SKM-1 (cell line): ENCODE results near the gene TUT1.
A peak's percentile ranks its signal among the peaks of the same experiment; 100 is the strongest.
"Not testable (repeated sequence)": the region's sequence is repeated elsewhere in the genome, so short reads cannot be mapped to it uniquely, and the experiment has no call there.

Source experiments
- DNase-seq: peaks from one replicate; lab custom pipeline; 2025; ENCODE audit not compliant: unreplicated experiment; lab: John Stamatoyannopoulos, UW

Gene TUT1

DNA sequence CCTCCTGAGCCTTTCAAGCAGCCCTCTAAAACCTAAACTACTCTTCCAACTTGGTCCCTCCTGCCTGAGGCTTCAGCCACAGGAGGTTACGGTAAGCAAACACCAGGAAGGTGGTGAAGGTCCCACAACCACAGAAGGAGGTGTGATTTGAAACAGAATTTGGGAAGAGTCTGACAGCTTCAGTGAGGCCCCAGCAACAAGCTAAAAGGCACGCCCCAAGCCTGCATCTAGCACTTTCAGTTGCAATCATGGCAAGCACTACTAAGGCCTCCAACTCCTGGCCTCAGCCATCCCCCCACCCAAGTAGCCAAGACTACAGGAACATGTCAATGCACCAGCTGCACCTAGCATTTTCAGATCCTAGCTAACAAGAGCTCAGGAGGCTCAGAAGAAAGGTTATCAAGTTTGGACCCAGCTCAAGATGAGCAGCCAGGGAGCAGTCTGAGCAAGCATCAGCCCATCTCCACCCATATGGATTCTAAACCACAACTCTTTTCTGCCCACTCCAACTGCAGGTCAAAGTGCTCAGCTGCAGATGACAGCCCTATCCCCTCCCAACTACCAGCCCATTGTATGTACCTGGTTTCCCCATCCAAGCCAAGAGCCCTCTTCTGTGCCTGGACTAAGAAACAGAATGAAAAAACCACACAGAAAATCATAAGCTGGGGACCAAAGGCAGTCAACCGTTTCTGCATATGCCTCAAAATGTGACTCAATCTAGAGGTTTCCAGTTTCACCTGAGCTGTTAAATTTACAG is 34.3 kb downstream of the TUT1 start:
- DNase-seq, result no peak

DNA sequence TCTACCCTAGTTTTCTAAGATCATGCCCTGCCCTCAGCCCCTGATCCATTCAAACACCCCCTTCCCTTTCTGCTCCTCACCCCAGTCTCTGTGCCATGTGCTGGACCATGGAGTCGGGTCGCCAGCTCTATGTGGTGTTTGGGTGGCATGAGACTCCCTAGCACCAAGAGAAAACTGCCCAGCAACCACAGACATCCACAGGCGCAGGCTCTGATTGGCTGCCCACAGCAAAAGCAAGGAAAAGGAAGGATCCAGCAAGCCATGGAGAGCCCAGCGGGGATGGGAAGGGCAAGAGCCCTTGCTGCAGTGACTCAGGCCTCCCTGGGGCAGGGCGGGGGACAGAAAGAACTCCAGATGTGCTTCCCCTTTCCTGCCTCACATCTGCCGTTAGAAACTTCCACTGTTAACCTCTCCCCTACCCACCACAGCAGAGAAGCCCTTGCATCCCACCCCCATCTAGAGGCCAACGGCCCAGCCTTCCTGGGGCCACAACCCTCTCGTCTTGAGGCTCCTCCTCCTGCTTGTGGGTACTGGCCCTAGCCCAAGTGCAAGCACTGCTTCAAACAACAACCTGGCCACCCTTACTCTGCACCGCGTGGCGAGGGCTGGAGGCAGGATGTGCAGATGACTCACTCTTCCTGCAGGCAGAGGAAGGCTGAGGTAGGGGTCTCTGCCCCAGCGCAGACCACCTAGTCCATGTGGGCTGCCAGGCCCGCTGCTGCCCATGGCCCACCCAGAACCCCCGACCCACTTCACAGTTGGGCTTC is 35.0 kb downstream of the TUT1 start:
- peak; percentile 81 for DNase-seq

DNA sequence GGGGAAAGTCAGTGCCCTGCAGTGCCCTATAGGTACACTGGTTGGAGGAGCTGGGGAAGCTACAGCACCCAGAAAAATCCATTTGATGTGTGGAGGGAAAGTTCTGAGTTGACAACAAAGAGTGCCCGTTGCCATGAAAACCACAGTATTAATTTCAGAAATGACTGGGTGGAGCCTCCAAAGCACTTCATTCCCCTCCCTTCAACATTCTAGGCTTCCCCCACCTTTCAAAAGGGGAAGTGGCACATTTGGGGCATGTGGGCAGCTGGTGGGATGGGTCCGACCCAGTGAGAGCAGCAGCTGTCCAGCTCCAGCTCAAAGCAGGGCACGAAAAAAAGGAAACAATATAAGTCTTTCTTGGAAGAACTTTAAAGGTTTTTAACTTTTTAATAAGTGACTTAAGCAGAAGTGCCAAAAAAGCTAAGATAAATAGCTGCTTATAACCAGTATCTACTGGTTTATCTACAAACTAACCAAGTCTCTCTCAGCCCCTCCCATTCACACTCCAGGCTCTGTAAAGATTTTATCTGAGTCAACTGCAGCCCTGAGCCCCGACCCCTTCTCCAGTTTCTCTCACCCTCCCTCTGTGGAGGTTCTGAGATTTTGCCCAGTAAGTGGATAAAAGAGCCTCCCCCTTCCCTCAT is 35.7 kb downstream of the TUT1 start:
- no peak for DNase-seq

DNA sequence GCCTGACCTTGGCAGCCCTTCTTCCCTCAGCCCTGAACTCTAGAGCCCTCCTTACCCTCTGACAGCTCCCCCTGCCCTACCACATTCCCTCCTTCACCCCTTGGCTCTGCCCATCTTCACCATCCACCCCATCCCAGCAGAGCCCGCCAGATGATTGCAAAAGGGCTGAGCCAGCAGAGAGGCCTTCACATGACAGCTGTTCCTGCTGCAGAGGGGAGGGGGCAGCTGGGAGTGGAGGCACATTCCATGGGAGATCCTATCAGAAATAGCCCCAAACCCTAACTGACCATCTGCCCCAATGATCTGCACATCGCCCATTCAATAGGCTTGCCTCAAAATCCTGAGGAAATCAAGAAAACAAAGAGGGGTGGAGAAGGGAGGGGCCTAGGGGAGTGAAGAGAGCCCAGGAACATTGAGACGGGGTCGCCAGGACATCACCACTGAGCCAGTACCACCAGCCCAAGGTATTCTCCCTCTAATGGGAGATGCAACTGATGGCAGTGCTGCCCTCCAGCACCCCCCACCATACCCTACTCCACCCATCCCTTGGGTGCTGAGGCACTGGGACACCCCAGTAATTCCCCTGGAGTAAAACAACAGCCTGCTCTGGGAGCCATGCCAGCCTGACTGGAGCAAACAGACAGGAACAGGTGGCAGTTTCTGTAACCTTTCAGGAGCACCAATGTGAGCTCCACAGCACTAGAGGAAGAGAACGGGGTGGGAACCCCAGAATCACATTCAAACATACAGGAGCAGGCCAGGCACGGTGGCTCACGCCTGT is 36.7 kb downstream of the TUT1 start:
- DNase-seq, result no peak

DNA sequence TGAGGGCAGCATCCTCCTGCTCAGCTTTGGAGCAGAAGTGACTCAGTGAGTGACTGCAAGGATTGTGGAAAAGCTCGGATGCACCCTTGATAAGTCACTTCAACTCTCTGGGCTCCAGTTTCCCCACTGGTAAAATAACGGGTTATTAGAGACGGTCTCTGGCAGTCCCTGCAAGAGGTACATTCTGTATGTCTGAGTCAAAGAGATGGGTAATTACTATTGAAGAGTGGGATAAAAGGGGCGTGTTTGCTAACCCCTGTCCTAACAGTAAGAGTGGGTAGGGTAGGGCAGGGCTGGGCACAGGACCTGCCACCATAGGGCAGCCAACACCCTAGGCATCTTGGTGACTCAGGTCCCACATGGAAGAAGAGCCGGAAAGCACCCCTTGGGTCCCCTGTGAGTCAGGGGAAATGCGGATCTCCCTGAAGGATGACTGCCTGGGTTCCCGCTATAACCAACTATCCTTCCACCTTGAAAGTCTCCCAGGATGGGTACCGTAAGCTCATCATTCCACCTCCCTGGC is 37.4 kb downstream of the TUT1 start:
- no peak for DNase-seq

DNA sequence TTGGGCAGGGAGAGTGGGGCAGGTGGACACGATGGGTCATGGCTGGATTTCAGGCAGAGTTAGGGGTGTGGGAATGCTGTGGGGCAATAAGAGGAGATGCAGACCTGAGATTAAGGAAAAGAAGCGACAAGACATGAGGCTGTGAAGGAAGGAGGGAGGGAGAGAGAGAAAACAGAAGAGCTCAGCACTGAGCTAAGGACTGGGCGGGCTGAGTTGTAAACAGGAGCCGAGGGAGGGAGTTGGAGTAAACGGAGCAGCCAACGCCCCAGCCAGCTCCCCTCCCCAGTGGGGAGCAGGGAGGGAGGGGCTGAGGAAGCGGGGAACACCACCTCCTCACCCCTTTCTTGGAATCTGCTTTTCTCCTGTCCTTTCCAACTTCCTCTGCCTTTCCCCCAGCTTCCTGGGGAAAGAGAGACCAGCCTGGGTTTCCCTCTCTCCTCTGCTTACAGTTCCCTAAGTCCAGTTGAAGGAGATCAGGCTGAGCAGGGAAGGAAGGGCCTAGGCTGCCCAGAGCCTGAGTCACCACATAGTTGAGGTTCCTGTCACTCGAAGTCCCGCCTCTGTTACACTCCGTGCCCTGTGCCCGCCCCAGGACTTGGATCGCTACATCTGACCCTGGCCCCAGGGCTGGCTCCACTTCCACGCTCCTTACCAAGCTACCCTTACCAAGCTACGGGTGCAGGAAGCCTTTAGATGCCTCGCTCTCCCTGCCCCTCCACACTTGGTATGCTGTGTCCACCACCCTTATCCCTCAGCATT is 38.1 kb downstream of the TUT1 start:
- DNase-seq, result peak; percentile 45

- DNase-seq, result no peak
Observed at GRCh38 chr11:62552485-62553079, 38.7 kb downstream of the TUT1 start.

GRCh38 chr11:62550478-62550877 is 40.8 kb downstream of the TUT1 start:
- DNase-seq, result not testable (repeated sequence)

GRCh38 chr11:62548545-62549335 is 42.6 kb downstream of the TUT1 start:
- DNase-seq, result no peak

DNA sequence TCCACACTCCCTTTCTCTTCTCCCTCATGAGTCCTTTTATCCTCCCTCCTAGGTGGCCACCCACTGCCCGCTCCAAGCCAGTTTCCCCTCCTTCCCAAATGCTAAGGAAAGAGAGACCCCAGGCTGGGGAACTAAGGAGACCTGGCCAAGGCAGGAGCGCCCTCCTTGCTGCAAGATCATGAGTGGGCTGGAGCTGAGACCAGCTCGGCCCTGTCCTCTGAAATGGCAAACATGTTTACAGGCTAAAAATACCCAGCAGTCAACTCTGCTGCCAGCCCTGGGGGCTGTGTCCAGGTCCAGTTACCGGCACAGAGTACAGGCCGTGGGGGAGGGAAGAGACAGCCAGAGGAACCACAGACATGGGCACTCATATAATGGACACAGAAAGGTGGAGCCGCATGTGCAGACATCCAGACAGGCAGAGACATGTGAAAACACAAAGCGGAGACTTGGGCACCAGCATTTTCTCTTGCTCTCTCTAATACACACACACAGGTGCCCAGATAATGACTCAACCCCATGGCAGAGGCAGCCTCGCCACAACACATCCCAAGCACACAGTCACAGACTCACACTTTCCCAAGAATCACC is 43.5 kb downstream of the TUT1 start:
- DNase-seq, result no peak

DNA sequence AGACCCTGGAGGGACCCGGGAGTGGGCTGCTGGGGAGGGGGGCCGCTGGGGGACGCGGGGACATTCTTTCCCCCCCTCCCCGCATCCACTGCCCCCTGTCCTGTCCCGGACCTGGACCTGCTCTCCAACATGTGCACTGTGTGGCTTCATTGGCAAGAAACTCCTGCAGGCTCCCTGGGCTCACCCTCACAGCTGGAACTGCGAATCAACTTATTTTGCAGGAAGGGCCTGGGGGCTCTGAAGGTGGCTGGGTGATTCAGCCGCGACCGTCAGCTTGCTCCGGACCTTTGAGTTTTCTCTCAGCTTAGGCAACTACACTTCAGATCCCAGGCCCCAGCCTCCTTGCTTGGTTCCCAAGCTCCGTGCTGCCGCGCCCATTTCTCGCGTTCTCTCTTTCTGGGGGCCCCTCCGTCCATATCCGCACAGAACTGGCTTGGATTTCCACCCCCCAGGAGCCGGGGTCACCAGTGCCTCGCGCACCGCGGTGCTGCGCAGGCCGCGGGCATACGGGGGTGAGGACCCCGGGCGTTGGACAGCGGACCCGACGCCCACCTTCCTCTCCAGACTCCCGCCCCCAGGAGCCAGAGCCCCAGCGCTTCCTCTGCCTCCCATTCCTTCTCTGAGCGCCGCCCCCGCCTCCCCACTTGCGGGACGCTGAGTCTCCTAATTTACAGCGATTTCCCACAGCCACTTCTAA is 44.2 kb downstream of the TUT1 start:
- DNase-seq, result no peak

GRCh38 chr11:62546244-62546928 is 44.9 kb downstream of the TUT1 start, which contains the start of gene AHNAK:
TSS of gene AHNAK (minus strand) at chr11:62546806. CDS start at chr11:62536098, 10,708 bp downstream.
- no peak for DNase-seq

GRCh38 chr11:62545437-62546243 is 45.7 kb downstream of the TUT1 start:
- no peak for DNase-seq

- DNase-seq, result no peak
Observed at GRCh38 chr11:62544581-62545436, 46.5 kb downstream of the TUT1 start.

DNA sequence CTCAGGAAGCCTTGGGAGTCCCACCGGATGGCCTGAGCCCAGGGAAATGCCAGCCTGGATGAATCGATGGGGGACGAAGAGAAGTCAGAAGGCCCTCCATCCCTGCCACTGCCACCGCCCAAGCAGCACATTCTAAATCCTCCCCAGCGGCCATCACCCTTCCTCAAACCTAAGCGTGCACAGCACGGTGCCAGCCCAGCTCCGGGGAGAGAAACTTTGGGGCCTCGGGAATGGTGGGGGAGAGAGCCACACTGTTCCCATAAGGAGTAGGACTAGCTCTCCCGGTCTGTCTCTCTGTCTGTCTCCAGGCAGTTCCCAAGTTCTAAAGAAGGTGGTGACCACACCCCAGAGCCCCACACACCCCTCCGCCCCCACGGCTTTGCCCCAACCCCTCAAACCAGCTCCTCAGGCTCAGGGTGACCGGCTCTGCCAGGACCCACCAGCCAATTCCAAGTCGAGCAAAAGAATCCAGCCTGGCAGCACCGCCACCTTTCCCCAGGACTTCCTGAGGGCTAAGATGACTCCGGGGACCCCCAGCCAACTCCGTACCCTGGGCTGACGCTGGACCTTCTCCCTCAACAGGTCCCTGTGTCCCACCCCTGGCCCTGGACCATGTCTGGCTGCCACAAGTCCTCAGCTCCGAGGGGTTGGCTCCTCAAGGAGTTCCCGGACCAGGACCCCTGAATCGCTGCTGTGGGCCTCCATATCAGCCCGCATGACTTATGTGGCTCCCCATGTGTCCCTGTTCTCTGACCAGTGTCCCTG is 47.5 kb downstream of the TUT1 start:
- DNase-seq, result no peak
